Measurements from ENCODE around the gene PTPRN2. TPM values are rescaled to one million over a fixed set of nuclear protein-coding genes. Genes with fewer than 3 reads are reported as not detected.
"Not testable (repeated sequence)": the region's sequence is repeated elsewhere in the genome, so short reads cannot be mapped to it uniquely, and the experiment has no call there.

PTPRN2 gene
- total and polyA plus RNA-seq, 2 of the 8 experiments (the other 6 are each of a cell fraction or from before 2014, with no cell fraction given), result 2.6 to 4.5 TPM

- 74% methylated on average over 12 of the region's 12 CpGs; no CpG with 5 or more reads in 1 of the 2 experiments for WGBS, 2 experiments (ENCODE audit: extremely low coverage in 1 of 2, insufficient coverage in 1 of 2, insufficient read length in 1 of 2, insufficient replicate concordance in 2 of 2, low coverage in 1 of 2, low lambda C conversion rate in 2 of 2, missing lambda C conversion rate in 1 of 2)
- POLR2A ChIA-PET (ENCODE audit: partially characterized antibody), result not testable (repeated sequence)
Observed at GRCh38 chr7:157895098-157895497, 692.5 kb downstream of the PTPRN2 start.

More at GRCh38 chr7:157895098-157895497, 692.5 kb downstream of the PTPRN2 start:
- H2BK120ac ChIP-seq (replicated peaks; ENCODE audit: low read depth, low read length); H4K5ac ChIP-seq (ENCODE audit: insufficient read length, low read depth, low read length); H3K27me3 ChIP-seq (replicated peaks in 1 of 4; ENCODE audit: control insufficient read depth in 3 of 4, extremely low read depth in 1 of 4, insufficient read depth in 3 of 4, low read length in 3 of 4); FAIRE-seq; H3K9ac ChIP-seq (replicated peaks in 1 of 4; ENCODE audit: extremely low read depth in 1 of 4, low read depth in 3 of 4, low read length in 3 of 4); H2AFZ ChIP-seq (ENCODE audit: low read length); H2BK12ac ChIP-seq (ENCODE audit: low read depth, low read length); H2AK5ac ChIP-seq (ENCODE audit: low read depth, low read length); H3K23me2 ChIP-seq (ENCODE audit: low read depth, low read length); H3K4ac ChIP-seq (replicated peaks; ENCODE audit: insufficient read length, low read depth, low read length); H3K56ac ChIP-seq (replicated peaks; ENCODE audit: insufficient read length, low read depth, low read length); DNase-seq (ENCODE audit: low read depth in 1 of 2, low spot score in 2 of 2); H3K4me2 ChIP-seq (ENCODE audit: insufficient read depth in 1 of 2, low read depth in 2 of 2, low read length in 2 of 2); H4K8ac ChIP-seq (ENCODE audit: extremely low read depth, insufficient read depth, low read length); H3K18ac ChIP-seq (ENCODE audit: extremely low read depth, low read length); H3K14ac ChIP-seq (ENCODE audit: insufficient read length); H2BK20ac ChIP-seq (ENCODE audit: low read length); H3K4me3 ChIP-seq (ENCODE audit: extremely low read depth in 1 of 4, insufficient read depth in 2 of 4, low read depth in 3 of 4, low read length in 4 of 4); H4K20me1 ChIP-seq (replicated peaks in 1 of 2; ENCODE audit: control insufficient read depth in 1 of 2, insufficient read depth in 2 of 2, low read length in 2 of 2); H3K36me3 ChIP-seq (ENCODE audit: control insufficient read depth in 2 of 4, insufficient read depth in 4 of 4, low read length in 3 of 4); H3K79me1 ChIP-seq (ENCODE audit: low read depth, low read length); H4K91ac ChIP-seq (replicated peaks; ENCODE audit: insufficient read length, low read length); H2BK15ac ChIP-seq (ENCODE audit: low read length); H2BK5ac ChIP-seq (ENCODE audit: low read depth, low read length); H3K79me2 ChIP-seq (ENCODE audit: control insufficient read depth in 1 of 2, insufficient read depth in 2 of 2, low read length in 2 of 2); H3K9me3 ChIP-seq (ENCODE audit: insufficient read depth in 2 of 2, low read depth in 1 of 2, low read length in 1 of 2); H3K4me1 ChIP-seq (replicated peaks in 1 of 4; ENCODE audit: control insufficient read depth in 3 of 4, insufficient read depth in 4 of 4, low read length in 3 of 4); H3K23ac ChIP-seq (ENCODE audit: insufficient read length); H3K27ac ChIP-seq (ENCODE audit: low read depth, low read length): not testable (repeated sequence)
- CTCF ChIA-PET (ENCODE audit: partially characterized antibody), result interaction anchor here (3.1 kb wide), 1 partner anchor 19 kb away, joined by 8 read pairs; no protein-coding TSS in a partner anchor

Measured in H1 (cell line).